Measurements from ENCODE around the gene KRT16. TPM values are rescaled to one million over a fixed set of nuclear protein-coding genes. Genes with fewer than 3 reads are reported as not detected.

The KRT16 gene
- total RNA-seq, 4 donors from 2014 or later: not detected

DNA sequence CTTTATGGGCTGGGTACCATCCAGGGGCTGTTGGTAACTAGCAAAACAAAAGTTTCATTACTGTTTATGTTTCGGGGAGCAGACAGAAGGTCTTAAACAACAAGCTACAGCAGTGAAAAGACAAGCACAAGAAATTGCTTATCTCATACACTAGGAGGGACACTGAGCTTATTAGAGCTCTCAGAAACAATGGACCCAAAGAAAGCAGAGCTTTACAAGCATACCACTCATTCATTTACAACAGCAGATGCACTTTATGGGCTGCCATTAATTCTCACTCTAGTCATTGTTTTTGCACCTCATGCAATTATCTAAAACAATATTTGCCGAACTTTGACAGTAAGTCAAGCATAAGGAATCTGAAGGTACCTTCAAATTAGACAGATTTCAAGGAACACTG, 10.0 kb downstream of the KRT16 start:
- Histone ChIP-seq H3K27me3 (no peaks in the 10 kb centered on the region), H3K4me3 (no peak overlapping the region), H3K36me3 (no peaks in the 10 kb centered on the region), H3K9me3 (peaks cover 0 to 9% of the 10 kb centered on the region in 2 donors), H3K27ac (no peak overlapping the region), H3K4me1 (no peaks in the 10 kb centered on the region)
- no peak for TF ChIP-seq POLR2A (IDR thresholded peaks at IDR 0.05)
- TF ChIP-seq, protein P1, sequence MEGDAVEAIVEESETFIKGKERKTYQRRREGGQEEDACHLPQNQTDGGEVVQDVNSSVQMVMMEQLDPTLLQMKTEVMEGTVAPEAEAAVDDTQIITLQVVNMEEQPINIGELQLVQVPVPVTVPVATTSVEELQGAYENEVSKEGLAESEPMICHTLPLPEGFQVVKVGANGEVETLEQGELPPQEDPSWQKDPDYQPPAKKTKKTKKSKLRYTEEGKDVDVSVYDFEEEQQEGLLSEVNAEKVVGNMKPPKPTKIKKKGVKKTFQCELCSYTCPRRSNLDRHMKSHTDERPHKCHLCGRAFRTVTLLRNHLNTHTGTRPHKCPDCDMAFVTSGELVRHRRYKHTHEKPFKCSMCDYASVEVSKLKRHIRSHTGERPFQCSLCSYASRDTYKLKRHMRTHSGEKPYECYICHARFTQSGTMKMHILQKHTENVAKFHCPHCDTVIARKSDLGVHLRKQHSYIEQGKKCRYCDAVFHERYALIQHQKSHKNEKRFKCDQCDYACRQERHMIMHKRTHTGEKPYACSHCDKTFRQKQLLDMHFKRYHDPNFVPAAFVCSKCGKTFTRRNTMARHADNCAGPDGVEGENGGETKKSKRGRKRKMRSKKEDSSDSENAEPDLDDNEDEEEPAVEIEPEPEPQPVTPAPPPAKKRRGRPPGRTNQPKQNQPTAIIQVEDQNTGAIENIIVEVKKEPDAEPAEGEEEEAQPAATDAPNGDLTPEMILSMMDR (IDR thresholded peaks at IDR 0.05): no peak
- intact Hi-C loops (cut with DNase I; ENCODE audit: low total_unique reads): no loop called here
- no peak for DNase-seq

DNA sequence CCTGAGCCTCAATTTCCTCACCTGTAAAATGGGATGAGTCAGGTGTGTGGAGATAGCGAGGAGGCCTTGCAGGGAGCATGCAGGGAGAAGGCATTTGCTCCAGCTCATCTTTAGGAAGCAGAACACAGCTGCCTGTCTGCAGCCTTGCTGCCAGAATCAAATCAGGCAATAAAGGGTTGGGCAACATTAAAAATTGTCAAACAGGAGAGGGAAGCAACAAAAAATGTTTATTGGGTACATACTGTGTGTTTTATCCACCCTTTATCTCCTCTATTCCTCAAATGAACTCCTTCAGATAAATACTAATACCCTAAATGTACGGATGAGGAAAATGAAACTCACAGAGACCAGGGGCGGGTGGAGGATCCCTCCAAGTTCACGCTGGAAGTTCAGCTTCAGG, 12.2 kb downstream of the KRT16 start:
- no peak overlapping the region for H3K27ac ChIP-seq
- TF ChIP-seq, protein P1 (IDR thresholded peaks at IDR 0.05): no peak
- no peak for TF ChIP-seq POLR2A (IDR thresholded peaks at IDR 0.05)
- no peak overlapping the region for H3K4me3 ChIP-seq
- no peaks in the 10 kb centered on the region for H3K9me3 ChIP-seq
- no peaks in the 10 kb centered on the region for H3K27me3 ChIP-seq
- no peak for DNase-seq
- intact Hi-C loops (cut with DNase I; ENCODE audit: low total_unique reads): no loop called here
- H3K4me1 ChIP-seq: no peaks in the 10 kb centered on the region
- no peaks in the 10 kb centered on the region for H3K36me3 ChIP-seq

DNA sequence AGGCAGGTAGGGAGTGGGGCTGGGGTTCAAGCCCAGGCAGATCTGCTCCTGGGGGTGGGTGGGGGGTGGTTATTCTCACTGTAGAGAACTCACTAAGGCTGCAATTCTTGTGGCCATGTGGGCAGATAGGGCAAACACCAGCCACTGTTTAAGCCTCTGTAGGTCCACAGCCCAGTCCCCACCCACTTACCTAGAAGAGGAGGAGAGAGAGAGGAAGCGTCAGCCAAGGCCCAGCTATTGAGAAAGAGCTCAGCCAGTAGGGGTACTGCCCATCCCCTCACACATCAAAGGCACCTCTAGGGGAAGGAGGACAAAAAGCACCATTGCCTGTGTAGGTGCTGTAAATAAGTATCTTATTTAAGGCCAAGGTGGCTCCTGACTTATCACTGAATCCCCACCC, 12.9 kb downstream of the KRT16 start:
- Histone ChIP-seq H3K9me3 (no peaks in the 10 kb centered on the region), H3K36me3 (no peaks in the 10 kb centered on the region), H3K4me3 (no peak overlapping the region), H3K27ac (no peak overlapping the region), H3K27me3 (no peaks in the 10 kb centered on the region), H3K4me1 (no peaks in the 10 kb centered on the region)
- DNase-seq: no peak
- intact Hi-C loops (cut with DNase I; ENCODE audit: low total_unique reads): no loop called here
- TF ChIP-seq, protein P1 (IDR thresholded peaks at IDR 0.05): no peak
- TF ChIP-seq POLR2A (IDR thresholded peaks at IDR 0.05): no peak

DNA sequence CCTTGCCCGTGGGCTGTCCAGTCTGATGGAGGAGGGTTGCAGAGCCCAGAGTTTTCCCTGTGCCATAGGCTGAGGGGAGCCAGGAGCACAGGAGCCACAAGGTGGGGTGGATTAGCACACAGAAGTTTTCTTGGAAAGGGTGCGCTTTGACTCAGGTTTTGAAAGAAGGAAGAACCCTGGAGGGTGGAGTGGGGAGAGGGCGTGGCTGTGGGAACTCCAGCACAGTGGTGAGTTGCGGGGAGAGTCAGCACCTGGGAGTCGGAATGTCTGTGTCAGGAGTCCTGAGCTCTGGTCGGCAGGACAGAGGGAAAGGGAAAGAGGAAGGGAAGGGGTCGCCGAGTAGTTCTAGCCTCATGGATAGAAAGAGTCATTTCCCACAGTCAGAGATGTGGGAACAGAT, 17.0 kb downstream of the KRT16 start:
- H3K27ac ChIP-seq: no peak overlapping the region
- DNase-seq: no peak
- no peak overlapping the region for H3K4me3 ChIP-seq
- H3K4me1 ChIP-seq: no peaks in the 10 kb centered on the region
- H3K9me3 ChIP-seq: no peaks in the 10 kb centered on the region
- intact Hi-C loops (cut with DNase I; ENCODE audit: low total_unique reads): no loop called here
- no peaks in the 10 kb centered on the region for H3K36me3 ChIP-seq
- no peaks in the 10 kb centered on the region for H3K27me3 ChIP-seq
- TF ChIP-seq, protein P1 (IDR thresholded peaks at IDR 0.05): no peak
- TF ChIP-seq POLR2A (IDR thresholded peaks at IDR 0.05): no peak

DNA sequence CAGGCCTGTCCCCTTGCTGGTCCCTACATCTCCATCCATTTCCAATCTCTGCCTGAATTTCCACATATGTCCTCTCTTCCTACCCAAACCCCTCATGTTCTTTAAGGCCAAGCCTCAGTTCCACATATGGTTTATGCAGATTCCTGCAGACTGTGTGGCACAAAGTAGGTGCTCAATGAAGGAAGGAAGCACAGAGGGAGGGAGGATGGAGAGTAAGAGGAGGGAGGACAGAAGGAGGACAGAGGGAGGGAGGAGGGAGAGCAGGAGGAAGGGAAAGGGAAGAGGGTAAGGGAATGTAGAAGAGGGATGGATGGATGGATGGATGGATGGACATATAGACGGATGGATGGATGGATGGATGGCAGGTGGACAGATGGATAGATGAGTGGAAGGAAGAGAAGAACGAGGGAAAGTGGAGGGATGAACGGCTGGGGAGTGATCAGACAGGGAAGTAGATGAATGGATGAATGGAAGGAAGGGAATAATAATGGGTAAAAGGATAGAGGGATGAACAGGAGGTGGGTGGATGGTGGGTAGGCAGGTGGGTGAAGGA, 18.1 kb downstream of the KRT16 start:
- Histone ChIP-seq H3K27me3 (no peaks in the 10 kb centered on the region), H3K4me3 (no peak overlapping the region), H3K36me3 (no peaks in the 10 kb centered on the region), H3K27ac (no peak overlapping the region), H3K4me1 (no peaks in the 10 kb centered on the region), H3K9me3 (no peaks in the 10 kb centered on the region)
- intact Hi-C loops (cut with DNase I; ENCODE audit: low total_unique reads): no loop called here
- no peak for TF ChIP-seq POLR2A (IDR thresholded peaks at IDR 0.05)
- TF ChIP-seq, protein P1 (IDR thresholded peaks at IDR 0.05): no peak
- no peak for DNase-seq
